Stimulated activated CD4-positive, alpha-beta T cell treated with anti-CD3 and anti-CD28 coated beads, Interleukin-12 subunit alpha, Interleukin-12 subunit beta, amount 100 ng/mL, for 48 hours (primary cell): ENCODE measurements around the gene HOXB1.
A peak's percentile ranks its signal among the peaks of the same experiment; 100 is the strongest.
"Not testable (repeated sequence)": the region's sequence is repeated elsewhere in the genome, so short reads cannot be mapped to it uniquely, and the experiment has no call there.

ENCODE experiments used
- DNase-seq, 3 donors: peaks; one replicate each; pipeline ENCODE4 v3.0.0-alpha.2; 2020; ENCODE audit warnings: low read depth in 2 of 3, low spot score in 1 of 3

The HOXB1 gene

DNA sequence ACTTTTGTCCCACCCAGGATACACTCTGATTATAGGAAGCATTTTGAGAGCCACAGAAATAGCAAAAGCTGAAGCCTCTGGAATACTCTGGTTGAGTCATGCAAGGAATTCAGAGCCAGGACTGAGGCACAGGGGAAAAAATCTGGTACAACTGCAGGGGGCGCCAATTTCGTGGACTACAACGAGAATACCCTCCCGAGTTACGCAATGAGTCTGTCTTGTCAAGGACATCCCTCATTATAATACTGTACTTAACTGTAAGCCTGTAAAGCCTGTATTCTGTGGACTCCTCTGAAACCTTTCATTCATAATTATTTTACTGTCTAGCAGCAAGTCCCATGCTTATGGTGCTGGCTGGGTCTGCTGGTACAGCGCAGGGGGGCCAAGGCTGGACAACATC, 7.8 kb downstream of the HOXB1 start:
- no peak for DNase-seq

DNA sequence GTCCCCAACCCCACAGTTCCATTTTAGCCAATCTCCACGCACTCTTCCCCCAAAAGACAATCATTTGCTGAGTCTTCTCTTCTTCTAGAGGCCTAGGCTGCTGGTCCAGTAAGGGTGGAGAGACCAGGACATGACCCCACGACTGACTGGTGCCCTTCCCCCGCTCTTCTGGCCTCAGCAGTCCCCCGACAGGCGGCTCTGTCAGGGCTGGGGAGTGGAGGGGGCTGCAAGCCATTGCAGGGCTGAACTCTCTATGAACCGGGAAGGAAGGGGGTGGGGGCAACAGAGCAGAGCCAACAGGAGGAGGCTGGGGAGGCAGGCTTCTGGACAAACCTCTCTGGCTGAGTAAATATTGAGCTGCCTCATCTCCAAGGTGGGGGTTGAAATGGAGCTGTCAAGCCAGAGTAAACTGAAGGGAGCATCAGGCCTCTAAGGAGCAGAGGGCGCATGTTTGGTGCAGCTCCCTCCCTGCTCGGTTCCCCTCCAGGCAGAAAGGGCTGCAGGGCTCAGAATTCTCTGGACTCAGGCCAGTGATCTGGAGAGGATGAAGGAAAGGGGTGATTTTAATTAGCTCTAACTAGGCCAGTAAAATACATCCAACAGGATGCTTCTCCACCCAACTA, 8.7 kb downstream of the HOXB1 start:
- DNase-seq, result no peak

DNA sequence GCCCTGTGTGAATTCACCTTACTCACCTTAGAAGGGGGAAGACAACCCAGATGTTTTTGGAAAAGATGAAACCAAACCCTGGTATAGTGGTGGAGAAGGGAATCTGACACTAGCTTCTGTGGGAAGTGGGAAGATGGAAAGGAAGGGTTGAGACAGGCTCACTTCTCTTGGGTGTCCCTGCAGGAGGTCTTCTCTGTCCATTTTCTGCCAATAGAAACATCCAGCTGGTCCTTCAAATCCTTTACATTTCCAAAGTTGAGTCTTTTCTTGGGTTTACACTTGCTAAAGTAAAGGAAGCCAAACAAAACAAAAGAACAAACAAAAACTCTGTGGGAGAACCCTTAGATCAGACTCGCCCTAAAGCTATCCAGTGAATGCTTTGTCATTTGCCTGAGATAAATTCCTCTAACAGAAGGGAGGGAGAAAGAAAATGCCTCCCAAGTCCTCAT, 10.2 kb downstream of the HOXB1 start:
- DNase-seq, result no peak

DNA sequence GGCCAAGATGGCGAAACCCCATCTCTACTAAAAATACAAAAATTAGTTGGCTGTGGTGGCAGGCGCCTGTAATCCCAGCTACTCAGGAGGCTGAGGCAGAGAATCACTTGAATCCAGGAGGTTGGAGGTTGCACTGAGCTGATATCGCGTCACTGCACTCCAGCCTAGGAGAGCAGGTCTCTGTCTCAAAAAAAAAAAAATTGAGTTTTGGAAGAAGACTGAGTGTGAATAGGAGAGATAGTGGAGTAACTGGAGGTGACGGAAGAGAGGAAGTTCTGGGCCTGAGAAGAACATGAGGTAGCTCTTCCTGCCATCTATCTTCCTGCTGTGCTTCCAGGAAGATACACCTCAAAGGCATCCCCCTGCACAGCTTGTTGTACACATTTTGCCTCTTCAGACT, 11.4 kb downstream of the HOXB1 start:
- DNase-seq, result no peak

DNA sequence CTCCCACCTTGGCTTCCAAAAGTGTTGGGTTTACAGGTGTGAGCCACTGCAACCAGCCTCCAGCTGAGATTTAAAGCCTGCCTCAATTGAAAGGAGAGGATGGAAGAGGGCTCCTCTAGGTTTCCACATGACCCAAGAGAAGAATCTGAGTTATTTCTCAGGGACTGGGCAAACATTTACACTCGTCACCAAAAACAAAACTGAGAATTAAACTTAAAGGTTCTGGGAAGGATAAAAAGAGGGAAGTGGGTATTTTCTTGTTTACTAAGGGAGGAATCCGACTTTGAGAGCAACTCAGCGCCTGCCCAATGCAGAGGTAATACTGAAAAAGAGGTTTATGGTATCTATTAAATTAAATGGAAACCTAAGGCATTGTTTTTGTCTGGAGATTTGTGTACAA, 13.3 kb downstream of the HOXB1 start:
- DNase-seq, result no peak

DNA sequence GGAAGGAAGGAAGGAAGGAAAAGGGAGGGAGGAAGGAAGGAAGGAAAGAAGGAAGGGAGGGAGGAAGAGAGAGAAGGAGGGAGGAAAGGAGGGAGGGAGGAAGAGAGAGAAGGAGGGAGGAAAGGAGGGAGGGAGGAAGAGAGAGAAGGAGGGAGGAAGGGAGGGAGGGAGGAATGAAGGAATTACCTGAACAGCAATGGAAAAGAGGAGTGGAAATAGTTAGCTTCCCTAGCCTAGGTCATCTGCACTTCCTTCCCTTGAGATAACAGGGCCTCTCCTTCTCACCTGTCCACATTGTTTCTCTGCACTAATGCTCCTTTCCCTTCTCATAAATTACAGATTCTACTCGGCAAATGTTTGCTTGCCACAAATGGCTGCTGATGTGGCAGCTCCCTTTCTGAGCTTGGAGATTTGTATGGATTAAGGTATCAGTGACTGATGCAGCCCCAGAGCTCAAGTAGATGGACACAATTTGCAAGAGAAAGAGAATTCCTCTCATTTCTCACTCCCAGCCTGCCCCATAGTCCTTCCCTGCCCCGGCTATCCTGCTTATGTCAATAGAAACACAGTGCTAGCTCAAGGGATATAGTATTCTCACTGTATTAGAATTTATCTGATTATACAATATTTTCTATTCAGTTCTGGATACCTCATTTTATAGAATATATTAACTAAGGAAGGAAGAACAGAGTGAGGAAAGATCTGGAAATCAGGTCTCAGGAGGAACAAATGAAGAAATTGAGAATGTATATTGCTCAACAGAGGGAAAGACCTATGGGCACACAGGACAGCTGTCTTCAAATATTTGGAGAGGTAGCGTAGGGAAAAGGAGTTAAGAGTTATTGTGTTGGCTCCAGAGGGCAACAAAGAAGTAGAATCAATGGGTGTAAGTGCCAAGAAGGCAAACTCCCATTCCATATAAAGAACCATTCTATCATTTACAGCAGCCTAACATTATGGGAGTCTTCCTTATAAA, 14.6 kb downstream of the HOXB1 start:
- no peak for DNase-seq

DNA sequence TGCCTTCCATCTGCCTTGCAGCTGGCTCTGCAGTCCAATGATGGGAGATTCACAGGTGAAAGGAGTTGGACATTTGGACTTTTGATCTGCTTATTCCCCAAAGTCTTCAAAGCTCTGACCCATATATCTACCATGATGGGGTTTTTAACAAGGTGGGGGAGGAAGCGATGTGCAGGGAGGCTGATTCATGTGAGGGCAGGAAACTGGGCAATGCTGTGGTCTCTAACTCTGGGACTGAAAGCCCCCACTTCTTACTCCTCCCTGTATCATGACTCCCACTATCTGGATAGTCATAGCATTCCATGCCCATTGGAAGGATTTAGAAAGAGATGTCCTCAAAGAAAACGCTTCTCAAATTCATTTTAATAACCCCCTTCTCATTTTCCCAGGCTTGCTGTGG, 16.3 kb downstream of the HOXB1 start:
- no peak for DNase-seq

DNA sequence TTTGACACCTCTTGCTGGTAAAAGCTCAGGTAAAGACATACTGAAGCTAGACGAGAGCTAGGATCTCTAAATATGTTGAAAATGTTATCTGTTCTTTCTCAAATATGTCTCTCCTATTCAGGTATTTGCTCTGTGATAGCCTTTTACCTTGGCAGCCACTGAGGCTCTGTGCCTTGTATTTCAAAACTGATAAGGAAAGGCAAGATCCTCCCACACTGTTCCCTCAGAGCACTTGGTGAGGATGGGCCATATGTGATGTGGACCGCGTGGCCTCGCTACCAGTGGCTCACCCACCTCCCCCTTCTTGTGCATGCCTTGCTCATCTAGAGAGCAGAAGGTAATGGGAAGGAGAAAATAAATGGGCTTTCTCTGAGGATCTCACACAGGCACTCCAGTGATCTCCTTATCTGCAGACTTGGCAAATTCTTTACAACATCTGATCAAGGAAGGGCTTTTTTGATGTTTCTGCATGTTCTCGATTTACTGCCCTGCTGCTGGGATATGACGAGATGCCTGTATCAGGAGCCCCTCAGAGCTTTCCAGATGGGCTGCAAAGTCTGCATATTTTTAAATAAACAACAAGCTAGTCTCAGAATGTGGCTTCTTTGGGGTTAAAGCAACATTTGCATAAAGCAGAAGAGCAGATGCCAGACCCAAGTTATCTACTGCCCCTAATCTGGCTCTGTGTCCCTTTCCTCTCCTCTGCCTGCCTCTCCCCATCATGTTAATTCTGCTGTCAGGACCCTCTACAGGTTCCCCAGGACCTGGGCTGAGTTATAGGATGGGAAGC, 16.9 kb downstream of the HOXB1 start:
- DNase-seq, result no peak

DNA sequence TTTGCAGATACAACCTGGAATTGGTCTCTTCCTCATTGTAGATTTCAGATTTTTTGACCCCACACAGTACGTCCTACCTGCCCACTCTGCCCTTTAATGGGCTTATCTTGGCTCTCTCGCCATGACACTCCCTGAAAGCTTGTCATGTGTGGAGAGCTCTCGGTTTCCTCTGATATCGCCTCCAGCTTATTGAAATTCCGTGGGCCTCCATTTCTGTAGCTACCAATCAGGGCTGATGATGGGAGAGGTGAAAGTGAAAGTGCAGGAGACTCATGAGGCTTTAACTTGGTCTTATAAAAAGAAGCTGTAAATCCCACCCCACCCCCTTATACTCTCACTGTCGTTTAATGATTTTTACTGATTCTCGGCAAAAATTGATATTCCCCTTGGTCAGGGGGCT, 17.7 kb downstream of the HOXB1 start:
- DNase-seq, result no peak

DNA sequence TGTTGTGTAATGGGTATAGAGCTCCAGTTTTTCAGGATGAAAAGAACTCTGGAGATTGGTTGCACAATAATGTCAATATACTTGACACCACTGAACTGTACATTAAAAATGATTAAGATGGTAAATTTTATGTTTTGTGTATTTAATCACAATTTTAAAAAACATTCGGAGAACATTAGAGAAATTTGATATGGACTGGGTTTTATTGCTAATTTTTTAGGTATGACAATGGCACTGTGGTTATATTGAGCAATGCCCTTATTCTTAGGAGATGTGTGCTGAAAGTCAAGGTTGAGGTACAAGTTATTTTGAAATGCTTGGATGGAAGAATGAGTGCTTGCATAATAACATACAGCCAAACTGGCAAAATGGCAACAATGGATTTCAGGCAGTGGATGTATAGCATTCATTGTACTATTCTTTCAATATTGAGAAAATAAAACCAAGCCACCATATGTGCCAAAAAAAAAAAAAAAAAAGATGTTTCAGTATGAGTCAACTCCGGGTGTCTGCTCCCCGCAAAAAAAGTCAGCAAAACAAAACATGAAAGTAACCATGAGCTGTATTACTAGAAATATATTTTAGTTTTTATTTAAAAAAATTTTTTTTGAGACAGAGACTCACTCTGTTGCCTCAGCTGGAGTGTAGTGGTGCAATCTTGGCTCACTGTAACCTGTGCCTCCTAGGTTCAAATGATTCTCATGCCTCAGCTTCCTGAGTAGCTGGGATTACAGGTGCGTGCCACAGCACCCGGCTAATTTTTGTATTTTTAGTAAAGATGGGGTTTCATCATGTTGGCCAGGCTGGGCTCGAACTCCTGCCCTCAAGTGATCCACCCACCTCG, 19.8 kb downstream of the HOXB1 start:
- no peak for DNase-seq

DNA sequence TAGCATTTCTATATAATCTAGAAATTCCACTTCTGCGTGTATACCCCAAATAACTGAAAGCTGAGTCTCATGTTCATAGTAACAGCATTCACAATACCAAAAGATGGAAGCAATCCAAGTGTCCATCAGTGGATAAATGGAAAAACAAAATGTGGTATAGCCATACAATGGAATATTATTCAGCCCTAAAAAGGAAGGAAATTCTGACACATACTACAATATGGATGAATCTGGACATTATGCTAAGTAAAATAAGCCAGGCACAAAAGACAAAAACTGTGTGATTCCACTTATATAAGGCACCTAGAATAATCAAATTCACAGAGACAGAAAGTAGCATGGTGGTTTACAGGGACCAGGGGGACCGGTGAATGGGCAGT, 20.4 kb downstream of the HOXB1 start:
- no peak for DNase-seq

DNA sequence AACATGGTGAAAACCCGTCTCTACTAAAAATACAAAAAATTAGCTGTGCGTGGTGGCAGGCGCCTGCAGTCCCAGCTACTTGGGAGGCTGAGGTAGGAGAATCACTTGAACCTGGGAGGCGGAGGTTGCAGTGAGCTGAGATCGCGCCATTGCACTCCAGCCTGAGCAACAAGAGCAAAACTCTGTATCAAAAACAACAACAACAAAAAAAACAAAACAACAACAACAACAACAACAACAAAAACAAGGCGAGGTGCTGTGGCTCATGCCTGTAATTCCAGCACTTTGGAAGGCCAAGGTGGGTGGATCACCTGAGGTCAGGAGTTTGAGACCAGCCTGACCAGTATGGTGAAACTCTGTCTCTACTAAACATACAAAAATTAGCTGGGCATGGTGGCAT, 21.1 kb downstream of the HOXB1 start:
- DNase-seq, result not testable (repeated sequence)

DNA sequence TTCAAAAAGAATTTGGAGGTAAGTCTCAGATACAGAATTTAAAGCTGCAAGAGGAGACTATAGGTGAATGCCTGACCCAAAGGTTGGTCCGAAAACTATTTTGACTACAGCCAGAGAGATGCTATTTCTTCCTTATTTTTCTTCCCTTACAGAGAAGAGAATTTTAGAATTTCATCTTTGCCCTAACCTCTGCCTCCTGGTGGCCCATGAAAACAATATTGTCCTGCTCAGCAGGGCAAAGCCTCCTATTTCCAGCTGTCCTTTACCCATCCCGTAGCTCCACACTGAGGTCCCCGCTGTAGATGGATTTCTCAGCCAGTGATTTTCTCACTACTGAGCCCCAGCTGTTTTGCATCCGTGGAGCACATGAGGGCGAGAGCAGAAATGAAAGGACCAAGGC, 24.6 kb downstream of the HOXB1 start:
- DNase-seq, result no peak

DNA sequence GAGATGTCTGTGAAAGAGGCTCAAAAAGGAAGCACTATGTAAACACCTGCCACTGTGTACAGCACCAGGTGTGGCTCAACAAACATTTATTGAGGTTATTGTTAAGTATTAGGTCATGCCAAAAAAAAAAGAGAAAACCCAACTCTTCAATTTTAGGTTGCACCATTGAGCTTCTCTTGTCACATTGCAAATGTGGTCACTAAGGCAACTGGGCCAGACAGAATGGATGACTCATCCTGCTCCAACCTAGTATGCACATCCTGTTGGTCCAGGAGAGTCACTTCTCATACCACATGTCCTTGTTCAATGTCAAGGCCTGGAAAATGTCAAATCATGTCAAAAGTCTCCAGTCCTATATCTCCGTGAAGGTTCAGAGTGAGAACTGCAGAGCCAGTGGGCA, 25.0 kb downstream of the HOXB1 start:
- peak in 2 of 3 donors; percentile 27 to 29 for DNase-seq

DNA sequence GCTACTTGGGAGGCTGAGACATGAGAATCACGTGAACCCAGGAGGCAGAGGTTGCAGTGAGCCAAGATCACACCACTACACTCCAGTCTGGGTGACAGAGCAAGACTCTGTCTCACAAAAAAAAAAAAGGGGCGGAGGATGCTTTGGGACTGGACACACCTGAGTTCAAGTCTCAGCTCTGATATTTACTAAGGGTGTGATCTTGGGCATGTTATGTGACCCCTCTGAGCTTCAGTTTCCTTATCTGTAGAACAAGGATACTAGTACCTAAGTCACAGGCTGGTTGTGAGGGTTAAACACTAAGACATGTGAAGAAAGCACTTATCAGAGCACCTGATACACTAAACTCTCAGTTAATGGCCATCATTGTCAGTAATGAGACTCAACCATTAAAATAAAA, 25.9 kb downstream of the HOXB1 start:
- no peak for DNase-seq

DNA sequence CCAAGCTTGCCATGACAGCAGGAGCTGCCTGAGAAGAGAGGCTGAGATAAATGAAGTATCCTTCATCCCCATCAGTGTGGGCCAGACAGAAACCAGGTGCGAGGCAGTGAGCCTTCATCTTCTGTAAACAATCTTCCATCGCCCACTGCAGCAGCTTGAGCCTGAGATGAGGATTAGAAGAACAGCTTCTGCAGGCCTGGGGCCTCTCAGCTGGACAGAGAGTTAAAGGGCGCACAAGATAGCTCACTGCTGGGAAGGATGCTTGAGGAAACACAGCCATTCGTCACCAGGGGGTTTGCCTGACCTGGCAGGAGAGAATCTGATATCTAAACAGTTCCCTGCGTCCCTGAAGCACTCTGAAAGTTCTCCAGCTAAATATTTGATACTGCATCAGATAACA, 27.1 kb downstream of the HOXB1 start:
- DNase-seq, result no peak

DNA sequence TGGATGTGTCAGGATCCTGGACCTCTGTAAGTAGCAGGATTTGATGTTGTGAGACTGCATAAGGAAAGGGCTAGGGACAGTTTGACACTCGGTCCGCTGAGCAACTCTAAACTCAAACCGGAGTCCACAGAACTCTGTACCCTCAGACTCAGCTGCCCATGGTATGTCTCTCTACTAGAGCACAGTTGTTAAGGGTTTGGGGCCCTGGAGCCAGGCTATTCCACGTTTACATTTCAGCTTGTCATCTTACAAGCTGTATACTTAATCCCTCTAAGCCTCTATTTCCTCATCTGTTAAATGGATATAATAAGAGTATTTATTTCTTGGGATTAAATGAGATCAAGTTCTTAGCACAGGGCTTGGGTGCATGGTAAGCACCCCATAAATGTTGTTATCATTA, 27.9 kb downstream of the HOXB1 start:
- DNase-seq, result no peak

DNA sequence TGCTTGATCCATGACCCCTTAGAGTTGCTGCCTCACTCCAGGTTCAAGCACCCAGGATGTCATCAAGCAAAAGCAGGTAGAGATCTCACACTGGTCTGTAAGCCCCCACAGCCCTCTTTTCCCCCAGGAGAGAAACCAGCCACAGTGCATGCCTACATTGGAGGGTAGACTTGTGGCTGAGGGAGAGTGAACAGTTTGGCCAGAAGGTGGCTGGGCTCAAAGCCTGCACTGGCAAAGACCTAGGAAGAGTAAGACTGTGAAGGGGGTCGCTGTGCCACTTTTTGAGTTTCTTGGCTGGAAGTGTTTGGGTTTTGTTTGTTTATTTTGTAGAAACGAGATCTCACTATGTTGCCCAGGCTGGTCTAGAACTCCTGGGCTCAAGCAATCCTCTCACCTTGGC, 28.5 kb downstream of the HOXB1 start:
- DNase-seq, result no peak

DNA sequence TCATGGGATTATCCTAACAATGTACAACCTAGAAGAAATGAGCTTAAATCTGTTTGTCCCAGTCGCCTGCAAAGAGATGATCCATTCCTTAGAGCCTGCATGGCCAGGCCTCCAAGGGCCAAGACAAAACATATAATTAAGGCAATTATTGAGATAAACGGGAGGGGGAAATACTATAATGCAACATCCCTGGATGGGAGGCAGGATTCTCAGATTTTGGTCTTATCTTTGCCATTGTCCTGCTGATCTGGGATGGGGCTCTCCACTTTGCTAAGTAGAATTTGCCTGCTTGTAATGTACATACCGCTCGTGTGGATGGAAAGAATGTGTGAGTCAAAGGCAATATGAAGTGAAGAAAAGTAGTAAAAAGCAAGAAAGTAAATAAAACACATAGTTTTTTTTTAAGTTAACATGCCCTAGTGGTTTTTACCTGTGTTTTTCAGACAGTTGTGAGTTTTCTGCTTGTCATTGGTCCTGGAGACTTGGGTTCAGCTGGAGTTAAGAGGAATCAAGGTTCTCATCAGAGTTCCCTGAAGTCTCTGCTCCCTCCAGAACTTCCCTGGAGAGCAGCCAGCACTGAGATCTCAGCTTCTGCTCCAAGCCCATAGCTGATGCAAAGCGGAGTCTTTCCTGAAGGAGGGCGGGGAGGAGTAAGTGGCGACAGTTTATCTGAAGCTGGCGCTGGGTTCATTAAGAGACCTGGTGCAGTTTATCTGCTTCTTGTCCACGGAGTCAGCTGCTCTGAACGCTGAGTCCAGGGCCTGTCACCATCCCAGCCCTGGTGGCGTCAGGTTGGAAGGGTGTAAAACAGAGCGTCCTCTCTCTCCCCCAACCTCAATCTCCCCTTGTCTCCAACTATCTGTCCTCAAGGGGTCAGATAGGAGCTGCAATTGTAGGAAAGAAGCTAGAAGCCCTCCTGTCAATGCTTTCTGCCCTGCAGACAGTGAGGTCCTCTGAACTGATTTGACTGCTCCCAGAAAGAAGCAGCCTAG, 30.1 kb downstream of the HOXB1 start:
- no peak for DNase-seq
